Endodermal cell (in vitro differentiated cells): ENCODE measurements around the gene CDPF1. TPM values are rescaled to one million over a fixed set of nuclear protein-coding genes. Genes with fewer than 3 reads are reported as not detected.

Source experiments
- DNase-seq: peaks from one replicate; pipeline ENCODE4 v3.0.0-alpha.2; 2017
- H3K27ac ChIP-seq: 2 replicates; pipeline ENCODE4 v1.5.1; 2013; ENCODE audit warnings: mild to moderate bottlenecking, low read depth, low read length, moderate library complexity
- H3K27me3 ChIP-seq: 2 replicates; pipeline ENCODE4 v1.6.1; 2013; ENCODE audit warnings: mild to moderate bottlenecking, low read length, moderate library complexity; ENCODE audit not compliant: insufficient read depth, control insufficient read depth, poor library complexity, severe bottlenecking
- H3K36me3 ChIP-seq: 2 replicates; pipeline ENCODE4 v1.7.0; 2013; ENCODE audit warnings: mild to moderate bottlenecking, low read length, moderate library complexity; ENCODE audit not compliant: control insufficient read depth, insufficient read depth
- H3K4me1 ChIP-seq: one replicate; pipeline ENCODE4 v1.7.0; 2013; ENCODE audit warnings: low read length; ENCODE audit not compliant: control insufficient read depth, insufficient read depth
- H3K4me3 ChIP-seq: 2 replicates; pipeline ENCODE4 v1.5.1; 2013; ENCODE audit warnings: mild to moderate bottlenecking, low read length, moderate library complexity
- H3K9ac ChIP-seq: 2 replicates; pipeline ENCODE4 v1.6.1; 2013; ENCODE audit warnings: mild to moderate bottlenecking, low read length, moderate library complexity; ENCODE audit not compliant: poor library complexity, severe bottlenecking; ENCODE audit errors: extremely low read depth
- H3K9me3 ChIP-seq: 2 replicates; pipeline ENCODE4 v1.6.1; 2013; ENCODE audit warnings: mild to moderate bottlenecking, low read length, moderate library complexity; ENCODE audit not compliant: control insufficient read depth
- H3K27ac Mint-ChIP-seq: 2 replicates; pipeline ENCODE4 v1.8.0; 2020; ENCODE audit warnings: mixed read lengths
- H3K27me3 Mint-ChIP-seq: 2 replicates; pipeline ENCODE4 v1.8.0; 2021; ENCODE audit warnings: mild to moderate bottlenecking, mixed read lengths; ENCODE audit not compliant: insufficient read depth
- H3K36me3 Mint-ChIP-seq: 2 replicates; pipeline ENCODE4 v1.8.0; 2020; ENCODE audit warnings: low read depth, mixed read lengths
- H3K4me1 Mint-ChIP-seq: 2 replicates; pipeline ENCODE4 v1.8.0; 2020; ENCODE audit warnings: mixed read lengths
- H3K4me3 Mint-ChIP-seq: 2 replicates; pipeline ENCODE4 v1.8.0; 2020; ENCODE audit warnings: mild to moderate bottlenecking, moderate library complexity, mixed read lengths
- H3K9me3 Mint-ChIP-seq: 2 replicates; pipeline ENCODE4 v1.8.0; 2020; ENCODE audit warnings: mild to moderate bottlenecking, mixed read lengths
- CTCF ChIP-seq: fragments of 200-600 bp; sonication (generic); conservative IDR thresholded peaks from 2 replicates; pipeline ENCODE4 v1.5.0; 2021; ENCODE audit warnings: antibody characterized with exemption, mild to moderate bottlenecking
- WGBS, 2 experiments: methylation state at CpG; one replicate each; pipeline versions ENCODE4 v1.1.5 to v1.1.7; 2013; ENCODE audit warnings: missing lambda C conversion rate in 2 of 2, mixed read lengths in 1 of 2; ENCODE audit not compliant: insufficient coverage in 1 of 2, insufficient read length in 1 of 2; 5-methylcytosine and 5-hydroxymethylcytosine counted together
- total RNA-seq, 2 donors: library from RNA; stranded (reverse); fragmentation: NEBNext Ultra II Directional in 1 of 2; extraction: Animal tissue kit (Norgen Biotek cat#: 25700) in 1 of 2; gene quantifications; 2 replicates in 1 of 2; 3 replicates in 1 of 2; pipeline ENCODE4 v1.2.1, GENCODE V29; 2021

CDPF1 gene
- total RNA-seq, 2 donors from 2014 or later, result 11.3 to 15.1 TPM

- Mint-ChIP-seq H3K4me1 (no peaks in the 10 kb centered on the region), H3K27ac (no peak overlapping the region), H3K9me3 (no peaks in the 10 kb centered on the region), H3K36me3 (peaks cover 58% of the 10 kb centered on the region), H3K27me3 (no peaks in the 10 kb centered on the region), H3K4me3 (no peak overlapping the region)
- Histone ChIP-seq H3K4me1 (no peaks in the 10 kb centered on the region), H3K27me3 (no peaks in the 10 kb centered on the region), H3K9me3 (no peaks in the 10 kb centered on the region), H3K27ac (no peak overlapping the region), H3K36me3 (peaks cover 40% of the 10 kb centered on the region), H3K9ac (no peak overlapping the region), H3K4me3 (no peak overlapping the region)
- TF ChIP-seq CTCF, result no peak
- no peak for DNase-seq
- WGBS, 2 experiments, result 89 to 100% methylated on average over 2 to 3 of the region's 3 CpGs
These were observed 35.9 kb upstream of the CDPF1 start for GRCh38 chr22:46286006-46286405.

- Mint-ChIP-seq H3K4me1 (no peaks in the 10 kb centered on the region), H3K9me3 (no peaks in the 10 kb centered on the region), H3K36me3 (peaks cover 57% of the 10 kb centered on the region), H3K27ac (no peak overlapping the region), H3K4me3 (no peak overlapping the region), H3K27me3 (no peaks in the 10 kb centered on the region)
- no peaks in the 10 kb centered on the region for H3K27me3 ChIP-seq
- no peaks in the 10 kb centered on the region for H3K4me1 ChIP-seq
- no peak for DNase-seq
- no peak overlapping the region for H3K27ac ChIP-seq
- H3K4me3 ChIP-seq, result no peak overlapping the region
- WGBS, 2 experiments, result 91 to 99% methylated on average over 12 to 13 of the region's 13 CpGs
- H3K9me3 ChIP-seq, result no peaks in the 10 kb centered on the region
- H3K9ac ChIP-seq, result no peak overlapping the region
- H3K36me3 ChIP-seq, result peaks cover 63% of the 10 kb centered on the region
- TF ChIP-seq CTCF, result no peak
These were observed 32.0 kb upstream of the CDPF1 start for GRCh38 chr22:46281866-46282678.

DNA sequence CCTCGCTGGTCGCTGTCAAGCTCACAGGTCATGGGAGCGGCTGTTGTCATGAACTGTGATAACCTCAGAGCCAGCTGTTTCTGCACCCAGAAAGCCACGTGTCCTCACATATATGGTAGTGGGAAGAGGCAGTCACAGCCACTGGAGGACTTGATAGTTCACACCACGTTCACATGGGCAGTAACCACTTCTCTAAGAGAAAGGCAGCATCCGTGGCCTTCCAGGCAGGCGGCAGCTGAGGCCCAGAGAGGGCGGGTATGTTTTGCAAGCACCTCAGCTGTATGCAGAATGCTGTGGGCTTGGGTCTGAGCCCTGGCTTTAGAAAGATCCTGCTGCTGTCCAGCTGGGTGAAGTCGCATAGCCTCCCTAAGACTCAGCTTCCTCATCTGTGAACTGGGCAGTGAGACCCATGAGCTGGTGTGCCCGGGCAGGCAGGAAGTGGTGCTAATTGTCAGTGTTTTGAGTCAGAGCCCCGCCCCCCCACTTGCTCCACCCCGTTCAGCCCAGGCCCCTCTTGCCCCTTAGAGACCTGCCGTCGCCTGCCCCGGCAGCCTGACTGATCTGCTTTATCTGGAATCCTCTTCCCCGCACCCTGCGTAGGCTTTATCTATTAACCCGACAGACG is 31.0 kb upstream of the CDPF1 start:
- Histone ChIP-seq H3K4me1 (no peaks in the 10 kb centered on the region), H3K36me3 (peaks cover 69% of the 10 kb centered on the region), H3K9ac (no peak overlapping the region), H3K27ac (no peak overlapping the region), H3K27me3 (no peaks in the 10 kb centered on the region), H3K4me3 (no peak overlapping the region), H3K9me3 (no peaks in the 10 kb centered on the region)
- Mint-ChIP-seq H3K36me3 (peaks cover 60% of the 10 kb centered on the region), H3K27ac (no peak overlapping the region), H3K4me1 (no peaks in the 10 kb centered on the region), H3K9me3 (no peaks in the 10 kb centered on the region), H3K27me3 (no peaks in the 10 kb centered on the region), H3K4me3 (no peak overlapping the region)
- WGBS, 2 experiments, result 90 to 95% methylated on average over 14 to 19 of the region's 19 CpGs
- DNase-seq, result no peak
- no peak for TF ChIP-seq CTCF
